Measurements from ENCODE around the gene SETD6.
"Not testable (repeated sequence)": the region's sequence is repeated elsewhere in the genome, so short reads cannot be mapped to it uniquely, and the experiment has no call there.

DNA sequence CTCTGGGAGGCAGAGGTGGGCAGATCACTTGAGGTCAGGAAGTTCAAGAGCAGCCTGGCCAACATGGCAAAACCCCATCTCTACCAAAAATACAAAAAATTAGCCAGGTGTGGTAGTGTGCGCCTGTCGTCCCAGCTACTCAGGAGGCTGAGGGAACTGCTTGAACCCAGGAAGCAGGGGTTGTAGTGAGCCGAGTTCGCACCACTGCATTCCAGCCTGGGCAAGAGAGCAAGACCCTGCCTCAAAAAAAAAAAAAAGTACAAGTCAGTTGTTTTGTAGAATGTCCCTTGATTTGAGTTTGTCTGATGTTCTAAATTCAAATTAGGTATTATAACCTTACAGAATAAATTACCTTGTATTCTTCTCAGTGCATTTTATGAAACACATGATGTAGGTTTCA is 50.4 kb downstream of the SETD6 start:
- TF ChIP-seq, protein P1, sequence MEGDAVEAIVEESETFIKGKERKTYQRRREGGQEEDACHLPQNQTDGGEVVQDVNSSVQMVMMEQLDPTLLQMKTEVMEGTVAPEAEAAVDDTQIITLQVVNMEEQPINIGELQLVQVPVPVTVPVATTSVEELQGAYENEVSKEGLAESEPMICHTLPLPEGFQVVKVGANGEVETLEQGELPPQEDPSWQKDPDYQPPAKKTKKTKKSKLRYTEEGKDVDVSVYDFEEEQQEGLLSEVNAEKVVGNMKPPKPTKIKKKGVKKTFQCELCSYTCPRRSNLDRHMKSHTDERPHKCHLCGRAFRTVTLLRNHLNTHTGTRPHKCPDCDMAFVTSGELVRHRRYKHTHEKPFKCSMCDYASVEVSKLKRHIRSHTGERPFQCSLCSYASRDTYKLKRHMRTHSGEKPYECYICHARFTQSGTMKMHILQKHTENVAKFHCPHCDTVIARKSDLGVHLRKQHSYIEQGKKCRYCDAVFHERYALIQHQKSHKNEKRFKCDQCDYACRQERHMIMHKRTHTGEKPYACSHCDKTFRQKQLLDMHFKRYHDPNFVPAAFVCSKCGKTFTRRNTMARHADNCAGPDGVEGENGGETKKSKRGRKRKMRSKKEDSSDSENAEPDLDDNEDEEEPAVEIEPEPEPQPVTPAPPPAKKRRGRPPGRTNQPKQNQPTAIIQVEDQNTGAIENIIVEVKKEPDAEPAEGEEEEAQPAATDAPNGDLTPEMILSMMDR (IDR thresholded peaks at IDR 0.05; ENCODE audit: low read length), result not testable (repeated sequence)
- TF ChIP-seq EZH2 (IDR thresholded peaks at IDR 0.05; ENCODE audit: borderline replicate concordance, low read length), result not testable (repeated sequence)
